ENCODE measurements around the gene RANBP3.

Gene RANBP3

GRCh38 chr19:6014551-6015135, 36.7 kb upstream of the RANBP3 start:
- DNase-seq (ENCODE audit: low spot score): no peak
- TF ChIP-seq, protein P1, sequence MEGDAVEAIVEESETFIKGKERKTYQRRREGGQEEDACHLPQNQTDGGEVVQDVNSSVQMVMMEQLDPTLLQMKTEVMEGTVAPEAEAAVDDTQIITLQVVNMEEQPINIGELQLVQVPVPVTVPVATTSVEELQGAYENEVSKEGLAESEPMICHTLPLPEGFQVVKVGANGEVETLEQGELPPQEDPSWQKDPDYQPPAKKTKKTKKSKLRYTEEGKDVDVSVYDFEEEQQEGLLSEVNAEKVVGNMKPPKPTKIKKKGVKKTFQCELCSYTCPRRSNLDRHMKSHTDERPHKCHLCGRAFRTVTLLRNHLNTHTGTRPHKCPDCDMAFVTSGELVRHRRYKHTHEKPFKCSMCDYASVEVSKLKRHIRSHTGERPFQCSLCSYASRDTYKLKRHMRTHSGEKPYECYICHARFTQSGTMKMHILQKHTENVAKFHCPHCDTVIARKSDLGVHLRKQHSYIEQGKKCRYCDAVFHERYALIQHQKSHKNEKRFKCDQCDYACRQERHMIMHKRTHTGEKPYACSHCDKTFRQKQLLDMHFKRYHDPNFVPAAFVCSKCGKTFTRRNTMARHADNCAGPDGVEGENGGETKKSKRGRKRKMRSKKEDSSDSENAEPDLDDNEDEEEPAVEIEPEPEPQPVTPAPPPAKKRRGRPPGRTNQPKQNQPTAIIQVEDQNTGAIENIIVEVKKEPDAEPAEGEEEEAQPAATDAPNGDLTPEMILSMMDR (IDR thresholded peaks at IDR 0.05; ENCODE audit: borderline replicate concordance, control extremely low read depth, extremely low read depth, insufficient read depth, missing control alignments): no peak
- in situ Hi-C loops (cut with MboI; ENCODE audit: low sequenced_read_pairs, unreplicated experiment): no loop called here

DNA sequence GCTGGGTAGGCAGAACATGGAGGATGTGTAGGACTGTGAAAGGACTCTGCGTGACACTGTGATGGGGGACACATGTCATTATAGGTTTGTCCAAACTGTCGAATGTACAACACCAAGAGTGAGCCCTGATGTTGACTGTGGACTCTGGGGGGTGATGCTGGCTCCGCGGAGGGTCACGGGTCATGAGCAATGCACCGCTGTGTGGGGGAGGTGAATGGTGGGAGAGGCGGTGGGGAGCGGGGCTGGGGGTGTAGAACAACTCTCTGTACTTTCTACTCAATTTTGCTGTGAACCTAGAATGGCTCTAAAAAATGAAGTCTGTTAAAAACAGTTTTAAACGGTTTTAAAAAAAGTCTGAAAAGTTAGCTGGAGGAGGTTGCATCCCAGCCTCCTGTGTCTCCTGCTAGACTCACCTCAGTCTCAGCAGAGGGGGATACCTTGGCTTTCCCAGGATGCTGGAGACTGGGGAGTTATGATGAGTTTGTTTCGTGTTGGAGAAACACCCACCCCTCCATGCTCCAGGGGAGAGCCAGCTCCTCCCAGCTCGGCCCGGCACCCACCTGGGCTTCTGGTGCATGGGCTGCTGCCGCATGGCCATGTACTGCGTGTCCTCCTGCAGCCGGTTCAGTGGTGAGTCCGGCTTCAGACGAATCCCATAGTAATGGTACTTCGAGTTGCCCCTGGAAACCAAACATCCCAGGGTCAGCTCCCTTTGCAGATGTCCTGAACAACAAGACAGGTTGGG, 34.7 kb upstream of the RANBP3 start:
- TF ChIP-seq, protein P1 (IDR thresholded peaks at IDR 0.05; ENCODE audit: borderline replicate concordance, control extremely low read depth, extremely low read depth, insufficient read depth, missing control alignments): no peak
- in situ Hi-C loops (cut with MboI; ENCODE audit: low sequenced_read_pairs, unreplicated experiment): no loop called here
- no peak for DNase-seq (ENCODE audit: low spot score)

DNA sequence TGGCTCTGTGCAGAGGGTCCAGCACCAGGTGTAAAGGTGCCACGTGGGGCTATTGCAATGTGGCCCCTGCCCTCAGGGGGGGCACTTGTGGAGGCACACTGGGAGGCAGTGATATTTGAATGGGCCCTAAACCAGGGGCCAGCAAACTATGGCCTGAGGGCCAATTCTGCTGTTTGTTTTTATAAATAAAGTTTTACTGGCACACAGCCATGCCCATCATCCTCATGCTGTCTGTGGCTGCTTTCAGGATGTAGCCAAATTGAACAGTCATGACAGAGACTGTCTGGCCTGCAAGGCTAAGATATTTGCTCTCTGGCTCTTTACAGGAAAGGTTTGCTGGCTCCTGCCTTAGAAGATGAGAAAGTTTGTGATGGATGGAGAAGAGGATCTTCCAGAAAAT, 33.9 kb upstream of the RANBP3 start:
- in situ Hi-C loops (cut with MboI; ENCODE audit: low sequenced_read_pairs, unreplicated experiment): no loop called here
- no peak for DNase-seq (ENCODE audit: low spot score)
- TF ChIP-seq, protein P1 (IDR thresholded peaks at IDR 0.05; ENCODE audit: borderline replicate concordance, control extremely low read depth, extremely low read depth, insufficient read depth, missing control alignments): no peak

DNA sequence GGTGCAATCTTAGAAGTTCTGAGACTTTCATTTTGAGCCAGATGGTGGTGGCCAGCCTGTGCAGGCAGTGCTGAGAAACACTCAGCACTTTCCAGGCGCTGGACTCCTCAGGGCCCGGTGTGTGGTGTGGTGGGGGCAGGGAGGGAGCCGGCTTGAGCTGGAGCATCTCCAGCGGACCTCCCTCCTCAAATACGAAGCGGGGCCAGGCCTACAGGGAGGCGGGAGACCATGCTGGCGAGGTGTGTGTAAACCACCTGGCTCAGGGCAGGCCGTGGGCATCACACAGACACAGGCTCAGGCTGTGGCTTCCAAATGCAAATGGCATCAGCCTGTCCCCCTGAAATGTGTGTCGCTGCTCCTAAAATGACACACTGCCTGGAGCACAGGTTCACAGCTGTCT, 33.3 kb upstream of the RANBP3 start:
- in situ Hi-C loops (cut with MboI; ENCODE audit: low sequenced_read_pairs, unreplicated experiment): no loop called here
- TF ChIP-seq, protein P1 (IDR thresholded peaks at IDR 0.05; ENCODE audit: borderline replicate concordance, control extremely low read depth, extremely low read depth, insufficient read depth, missing control alignments): no peak
- DNase-seq (ENCODE audit: low spot score): no peak

- TF ChIP-seq, protein P1 (IDR thresholded peaks at IDR 0.05; ENCODE audit: borderline replicate concordance, control extremely low read depth, extremely low read depth, insufficient read depth, missing control alignments): no peak
These were observed 32.2 kb upstream of the RANBP3 start for GRCh38 chr19:6010107-6010506.

DNA sequence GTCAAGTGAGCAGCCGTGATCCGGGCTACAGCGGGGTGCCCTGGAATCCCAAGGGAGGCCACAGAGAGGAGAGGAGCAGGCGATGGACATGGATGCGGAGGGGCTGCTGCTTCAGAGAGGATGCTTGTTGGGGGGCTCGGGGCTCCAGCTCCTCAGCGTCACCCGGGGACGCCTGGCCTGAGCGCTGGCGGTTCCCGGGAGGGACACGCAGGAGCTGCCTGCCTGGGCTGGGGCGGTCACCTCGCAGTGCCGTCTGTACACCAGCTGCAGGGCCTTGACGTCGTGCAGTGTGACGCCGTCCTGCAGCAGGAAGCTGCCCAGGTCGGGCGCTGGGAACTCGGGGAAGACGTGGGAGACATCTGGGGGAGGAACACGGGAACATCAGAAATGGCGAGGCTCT, 29.9 kb upstream of the RANBP3 start:
- DNase-seq (ENCODE audit: low spot score): no peak
- TF ChIP-seq, protein P1 (IDR thresholded peaks at IDR 0.05; ENCODE audit: borderline replicate concordance, control extremely low read depth, extremely low read depth, insufficient read depth, missing control alignments): no peak
- in situ Hi-C loops (cut with MboI; ENCODE audit: low sequenced_read_pairs, unreplicated experiment): no loop called here

More at GRCh38 chr19:6010107-6010506, 32.2 kb upstream of the RANBP3 start:
- in situ Hi-C loops (cut with MboI; ENCODE audit: low sequenced_read_pairs, unreplicated experiment): no loop called here
- DNase-seq (ENCODE audit: low spot score): no peak

All from GM13976 (cell line).